Epithelial cell of esophagus (primary cell): Measurements from ENCODE around the gene APOBEC3A.

ENCODE experiments used
- DNase-seq: peaks from one replicate; pipeline ENCODE4 v3.0.0; 2010; ENCODE audit warnings: low read depth
- H3K4me3 ChIP-seq: 2 replicates; pipeline ENCODE4 v1.5.1; 2011; ENCODE audit warnings: mild to moderate bottlenecking, low read length, control low read depth
- TF ChIP-seq, protein P1 (sequence below): IDR thresholded peaks from 2 replicates; pipeline ENCODE4 v1.5.1; 2011; ENCODE audit warnings: low read depth, mild to moderate bottlenecking, low read length, control low read depth, inconsistent platforms; ENCODE audit not compliant: insufficient read depth; ENCODE audit errors: missing control alignments

The APOBEC3A gene

GRCh38 chr22:38953091-38953490 lies 4.3 kb upstream of the APOBEC3A start:
- TF ChIP-seq, protein P1, sequence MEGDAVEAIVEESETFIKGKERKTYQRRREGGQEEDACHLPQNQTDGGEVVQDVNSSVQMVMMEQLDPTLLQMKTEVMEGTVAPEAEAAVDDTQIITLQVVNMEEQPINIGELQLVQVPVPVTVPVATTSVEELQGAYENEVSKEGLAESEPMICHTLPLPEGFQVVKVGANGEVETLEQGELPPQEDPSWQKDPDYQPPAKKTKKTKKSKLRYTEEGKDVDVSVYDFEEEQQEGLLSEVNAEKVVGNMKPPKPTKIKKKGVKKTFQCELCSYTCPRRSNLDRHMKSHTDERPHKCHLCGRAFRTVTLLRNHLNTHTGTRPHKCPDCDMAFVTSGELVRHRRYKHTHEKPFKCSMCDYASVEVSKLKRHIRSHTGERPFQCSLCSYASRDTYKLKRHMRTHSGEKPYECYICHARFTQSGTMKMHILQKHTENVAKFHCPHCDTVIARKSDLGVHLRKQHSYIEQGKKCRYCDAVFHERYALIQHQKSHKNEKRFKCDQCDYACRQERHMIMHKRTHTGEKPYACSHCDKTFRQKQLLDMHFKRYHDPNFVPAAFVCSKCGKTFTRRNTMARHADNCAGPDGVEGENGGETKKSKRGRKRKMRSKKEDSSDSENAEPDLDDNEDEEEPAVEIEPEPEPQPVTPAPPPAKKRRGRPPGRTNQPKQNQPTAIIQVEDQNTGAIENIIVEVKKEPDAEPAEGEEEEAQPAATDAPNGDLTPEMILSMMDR: no peak
- H3K4me3 ChIP-seq: no peak overlapping the region
- DNase-seq: no peak

DNA sequence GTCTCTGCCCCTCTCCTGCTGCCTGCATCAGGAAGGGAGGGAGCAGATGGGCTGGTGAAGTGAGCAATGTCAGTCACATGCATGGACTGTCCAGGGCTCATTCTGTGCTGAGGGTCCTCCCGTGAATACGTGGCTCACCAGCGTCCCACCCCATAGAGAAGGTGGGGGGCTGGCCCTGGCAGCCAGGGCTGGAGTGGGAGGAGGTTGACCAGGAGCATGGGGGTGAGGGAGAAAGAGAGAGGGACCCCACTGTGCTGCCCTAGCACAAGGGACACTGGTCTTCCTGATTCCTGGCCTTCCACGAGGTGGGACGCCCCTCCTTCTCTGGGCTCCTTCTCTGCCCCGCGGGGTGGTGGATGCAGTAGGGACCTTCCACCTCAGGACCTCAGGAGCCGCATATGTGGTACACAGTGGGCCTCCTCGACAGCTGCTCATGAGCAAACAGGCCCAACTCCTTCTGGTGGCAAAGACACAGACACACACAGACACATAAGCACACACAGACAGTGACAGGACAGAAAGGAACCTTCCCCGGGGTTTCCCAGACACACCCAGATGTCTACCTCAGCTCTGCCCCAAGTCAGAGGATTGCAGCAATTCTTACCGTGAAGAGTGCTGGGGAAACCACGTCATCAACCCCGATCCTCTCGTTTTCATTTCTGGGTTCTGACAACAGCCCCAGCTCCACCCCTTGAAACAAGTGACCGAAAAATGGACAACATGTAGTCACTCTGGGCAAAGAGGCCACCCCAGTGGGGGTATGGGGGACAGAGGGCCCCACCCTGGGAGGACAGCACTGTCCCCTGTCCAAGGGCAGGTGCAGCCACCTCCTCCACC lies 3.6 kb upstream of the APOBEC3A start:
- no peak overlapping the region for H3K4me3 ChIP-seq
- TF ChIP-seq, protein P1: no peak
- peak; percentile 90 for DNase-seq

DNA sequence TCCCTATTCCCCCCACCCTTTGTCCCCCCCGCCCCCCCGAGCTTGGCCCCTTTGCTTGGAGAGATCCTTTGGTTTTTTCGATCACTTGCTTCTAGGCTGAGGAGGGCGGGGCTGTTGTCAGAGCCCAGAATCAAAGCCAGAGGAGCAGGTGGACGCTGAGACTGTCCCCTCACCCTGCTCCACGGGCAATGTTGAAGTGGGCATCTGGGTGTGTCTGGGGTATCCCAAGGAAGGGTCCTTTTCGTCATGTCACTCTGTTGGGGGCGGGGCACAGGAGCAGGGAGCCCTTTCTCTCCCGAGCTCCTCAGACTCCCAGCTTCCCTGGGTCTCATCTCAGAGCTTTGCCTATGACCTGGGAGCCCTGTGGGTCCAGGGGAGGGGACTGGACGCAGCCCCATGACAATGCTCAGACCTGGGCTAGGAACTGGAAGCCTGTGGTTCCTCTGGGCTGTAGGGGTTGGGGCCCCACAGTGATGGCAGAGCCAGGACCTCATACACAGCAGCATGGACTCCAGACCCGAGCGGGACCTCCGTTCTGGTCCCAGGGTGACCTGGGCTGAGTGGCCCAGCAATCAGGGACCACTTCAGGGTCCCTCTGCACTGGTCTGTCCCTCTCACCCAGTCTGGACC lies 2.9 kb upstream of the APOBEC3A start:
- no peak for DNase-seq
- TF ChIP-seq, protein P1: no peak
- no peak overlapping the region for H3K4me3 ChIP-seq

DNA sequence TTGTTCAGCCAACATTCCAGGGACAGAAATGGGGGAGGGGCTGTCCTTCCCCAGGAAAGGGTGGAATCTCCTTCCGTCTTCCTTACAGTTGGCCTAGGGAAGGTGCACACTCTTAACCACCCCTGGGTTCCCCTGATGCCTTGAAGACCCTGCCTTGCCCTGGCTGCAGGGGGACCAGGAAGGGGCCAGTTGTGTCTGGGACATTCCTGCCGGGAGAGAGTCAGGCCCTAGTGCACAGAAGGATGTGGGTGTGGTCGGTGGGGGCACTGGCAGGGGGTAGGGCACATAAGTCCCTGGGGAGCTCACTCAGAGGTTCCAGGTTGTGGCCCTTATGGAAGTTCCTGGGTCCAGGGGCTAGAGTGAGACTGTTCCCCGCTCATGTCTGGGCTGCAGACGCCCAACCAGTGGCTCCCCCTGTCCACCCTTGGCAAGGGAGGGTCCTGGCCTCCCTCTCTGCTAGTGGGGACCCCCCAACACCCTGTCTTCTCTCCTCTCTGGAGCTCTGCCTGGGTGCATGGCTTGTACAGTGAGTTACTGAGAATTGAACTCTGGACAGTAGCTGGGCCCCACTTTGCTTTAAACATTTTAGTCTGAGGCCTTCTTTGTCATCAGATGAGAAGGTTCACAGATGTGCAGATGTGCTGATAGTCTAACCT lies 2.0 kb upstream of the APOBEC3A start:
- no peak for DNase-seq
- TF ChIP-seq, protein P1: no peak
- H3K4me3 ChIP-seq: no peak overlapping the region

GRCh38 chr22:38955926-38956325 lies 1.5 kb upstream of the APOBEC3A start:
- DNase-seq: no peak
- no peak overlapping the region for H3K4me3 ChIP-seq
- TF ChIP-seq, protein P1: no peak

DNA sequence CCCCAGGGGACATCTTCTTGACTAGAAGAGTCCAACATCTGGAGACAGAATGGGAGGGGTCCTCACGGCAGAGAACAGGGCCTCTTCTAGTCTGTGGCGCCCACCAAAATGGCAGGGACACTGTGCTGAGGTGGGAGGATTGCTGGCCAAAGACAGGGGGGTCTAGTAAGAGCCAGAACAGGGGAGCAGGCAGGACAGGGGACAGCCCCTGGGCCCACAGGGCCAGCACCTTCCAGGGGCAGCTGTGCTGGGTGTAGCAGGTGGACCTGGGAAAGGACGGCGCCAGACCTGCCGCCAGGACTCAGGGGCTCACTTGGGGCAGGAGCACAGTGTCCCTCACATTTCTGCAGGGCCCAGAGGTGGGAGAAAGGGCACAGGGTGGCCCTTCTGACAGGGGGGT lies 858 bp upstream of the APOBEC3A start:
- TF ChIP-seq, protein P1: no peak
- DNase-seq: no peak
- H3K4me3 ChIP-seq: no peak overlapping the region
